Stimulated activated CD4-positive, alpha-beta T cell treated with anti-CD3 and anti-CD28 coated beads, Interleukin-2, amount 100 ng/mL, for 48 hours (primary cell): ENCODE results near the gene SLC24A4.

ENCODE experiments used
- DNase-seq, 2 donors: peaks; one replicate each; pipeline ENCODE4 v3.0.0-alpha.2; 2020

The SLC24A4 gene, protein sequence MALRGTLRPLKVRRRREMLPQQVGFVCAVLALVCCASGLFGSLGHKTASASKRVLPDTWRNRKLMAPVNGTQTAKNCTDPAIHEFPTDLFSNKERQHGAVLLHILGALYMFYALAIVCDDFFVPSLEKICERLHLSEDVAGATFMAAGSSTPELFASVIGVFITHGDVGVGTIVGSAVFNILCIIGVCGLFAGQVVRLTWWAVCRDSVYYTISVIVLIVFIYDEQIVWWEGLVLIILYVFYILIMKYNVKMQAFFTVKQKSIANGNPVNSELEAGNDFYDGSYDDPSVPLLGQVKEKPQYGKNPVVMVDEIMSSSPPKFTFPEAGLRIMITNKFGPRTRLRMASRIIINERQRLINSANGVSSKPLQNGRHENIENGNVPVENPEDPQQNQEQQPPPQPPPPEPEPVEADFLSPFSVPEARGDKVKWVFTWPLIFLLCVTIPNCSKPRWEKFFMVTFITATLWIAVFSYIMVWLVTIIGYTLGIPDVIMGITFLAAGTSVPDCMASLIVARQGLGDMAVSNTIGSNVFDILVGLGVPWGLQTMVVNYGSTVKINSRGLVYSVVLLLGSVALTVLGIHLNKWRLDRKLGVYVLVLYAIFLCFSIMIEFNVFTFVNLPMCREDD

DNA sequence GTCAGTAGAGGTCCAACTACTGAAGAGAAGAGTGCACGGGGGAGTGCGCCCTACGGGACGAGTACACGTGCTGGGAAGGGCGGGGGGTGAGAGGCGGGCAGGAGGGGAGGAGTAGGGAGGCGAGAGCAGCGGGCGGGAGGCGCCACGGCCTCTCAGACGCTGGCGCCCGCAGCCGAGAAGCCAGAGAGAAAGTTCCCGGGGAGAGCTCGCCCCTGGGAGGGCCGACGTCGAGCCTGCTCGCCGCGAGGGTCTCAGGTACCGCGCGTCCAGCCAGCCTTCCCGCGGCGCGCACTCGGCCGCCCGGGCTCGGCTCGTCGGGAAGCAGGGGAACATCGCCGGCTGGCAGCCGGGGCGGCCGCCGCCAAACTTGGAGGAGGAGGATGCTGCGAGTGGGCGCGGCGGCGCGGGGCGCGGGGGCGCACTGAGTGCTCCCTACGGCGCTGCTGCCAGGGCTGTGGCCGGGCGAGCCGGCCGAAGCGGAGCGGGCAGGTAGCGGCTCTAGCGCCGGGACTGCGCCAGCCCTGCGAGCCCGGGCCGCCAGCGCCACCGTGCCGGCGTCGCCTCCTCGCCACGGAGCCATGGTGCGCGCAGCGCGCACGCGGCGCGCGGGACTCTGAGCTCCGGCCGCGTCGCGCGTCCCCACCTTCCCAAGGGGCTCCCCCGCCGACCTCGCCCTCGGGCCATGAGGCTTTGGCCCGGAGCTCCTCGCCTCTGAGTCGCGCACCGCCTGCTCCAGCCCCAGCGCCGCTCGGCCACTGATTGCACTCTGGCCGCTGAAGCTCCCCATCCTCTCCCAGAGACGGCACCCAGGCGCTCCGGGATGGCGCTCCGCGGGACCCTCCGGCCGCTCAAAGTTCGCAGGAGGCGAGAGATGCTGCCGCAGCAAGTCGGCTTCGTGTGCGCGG lies at the start of gene SLC24A4:
Gene SLC24A4, plus strand, starts transcription at position 155 of the 905 bp plus-strand sequence. Its CDS starts 666 bp downstream, at position 821.
- DNase-seq = no peak

DNA sequence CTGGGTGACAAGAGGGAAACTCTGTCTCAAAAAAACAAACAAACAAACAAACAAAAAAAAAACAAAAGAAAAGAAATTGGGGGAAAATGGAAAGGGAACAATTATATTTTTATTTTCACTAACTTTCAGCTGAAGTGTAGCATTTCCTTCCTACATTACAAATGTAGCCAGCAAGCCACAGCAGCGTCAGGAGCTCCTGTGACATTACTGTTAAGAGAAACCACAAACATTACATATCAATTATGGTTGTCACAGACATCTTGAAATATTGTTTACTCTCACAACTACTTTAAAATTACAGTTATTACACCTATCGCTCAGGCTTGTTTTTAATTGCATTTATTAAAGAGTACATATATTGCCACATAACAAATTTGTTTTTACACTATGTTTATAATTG lies 49.8 kb upstream of the SLC24A4 start:
- no peak for DNase-seq

DNA sequence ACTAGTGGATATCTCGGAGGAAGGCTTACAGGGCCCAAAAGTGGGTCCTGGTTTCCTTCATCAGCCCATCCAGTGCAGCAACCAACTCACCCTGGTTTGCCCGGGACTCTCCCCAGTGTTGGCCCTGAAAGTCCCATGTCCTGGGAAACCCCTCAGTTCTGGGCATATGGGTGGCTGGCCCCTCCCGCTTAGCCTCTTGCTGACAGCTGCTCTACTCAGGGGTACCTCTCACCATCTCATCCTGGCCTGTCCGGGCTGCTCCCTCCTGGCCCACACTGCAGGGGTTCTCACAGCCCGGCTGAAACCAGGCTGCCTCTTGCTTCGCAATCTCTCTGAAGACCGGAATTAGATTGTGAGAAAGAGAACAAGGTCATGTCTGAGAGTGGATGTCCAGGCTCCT lies 48.9 kb upstream of the SLC24A4 start:
- no peak for DNase-seq

DNA sequence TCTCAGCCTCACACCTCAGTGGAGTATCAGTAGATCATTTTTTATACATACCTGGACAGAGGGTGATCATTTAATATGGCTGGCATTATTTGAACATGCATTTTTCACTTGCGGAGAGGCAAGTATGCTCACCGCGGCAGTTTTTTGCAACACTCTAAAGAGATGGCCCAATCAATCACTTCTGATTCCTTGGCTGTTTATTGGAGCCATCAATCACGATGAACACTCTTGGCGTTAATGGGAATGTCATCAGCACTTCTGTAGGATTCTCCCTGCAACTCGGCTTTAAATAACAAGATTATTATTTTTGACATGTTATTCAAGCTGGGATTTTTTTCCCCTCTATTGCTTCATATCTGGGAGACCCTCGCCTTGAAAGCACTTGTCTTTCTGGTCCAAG lies 46.9 kb upstream of the SLC24A4 start:
- DNase-seq = no peak

DNA sequence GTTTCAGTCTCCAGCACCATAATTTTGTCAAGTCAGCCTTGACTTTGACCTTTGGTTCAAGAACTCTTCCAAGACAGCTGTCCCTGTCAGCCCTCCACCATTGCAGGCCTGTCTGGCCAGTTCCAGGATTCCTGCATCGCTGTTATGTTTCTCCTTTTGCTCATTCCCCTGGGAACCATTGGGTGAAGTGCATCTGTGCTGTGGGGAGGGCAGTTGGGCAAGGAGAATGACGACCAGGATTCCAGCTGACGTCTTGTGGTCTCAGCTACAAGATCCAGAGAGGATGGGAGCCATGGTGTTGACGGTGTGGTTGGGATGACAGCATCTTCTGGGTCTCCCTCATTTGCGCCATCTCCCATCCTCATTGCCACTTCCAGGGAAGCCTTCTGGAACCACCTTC lies 45.9 kb upstream of the SLC24A4 start:
- DNase-seq = no peak

DNA sequence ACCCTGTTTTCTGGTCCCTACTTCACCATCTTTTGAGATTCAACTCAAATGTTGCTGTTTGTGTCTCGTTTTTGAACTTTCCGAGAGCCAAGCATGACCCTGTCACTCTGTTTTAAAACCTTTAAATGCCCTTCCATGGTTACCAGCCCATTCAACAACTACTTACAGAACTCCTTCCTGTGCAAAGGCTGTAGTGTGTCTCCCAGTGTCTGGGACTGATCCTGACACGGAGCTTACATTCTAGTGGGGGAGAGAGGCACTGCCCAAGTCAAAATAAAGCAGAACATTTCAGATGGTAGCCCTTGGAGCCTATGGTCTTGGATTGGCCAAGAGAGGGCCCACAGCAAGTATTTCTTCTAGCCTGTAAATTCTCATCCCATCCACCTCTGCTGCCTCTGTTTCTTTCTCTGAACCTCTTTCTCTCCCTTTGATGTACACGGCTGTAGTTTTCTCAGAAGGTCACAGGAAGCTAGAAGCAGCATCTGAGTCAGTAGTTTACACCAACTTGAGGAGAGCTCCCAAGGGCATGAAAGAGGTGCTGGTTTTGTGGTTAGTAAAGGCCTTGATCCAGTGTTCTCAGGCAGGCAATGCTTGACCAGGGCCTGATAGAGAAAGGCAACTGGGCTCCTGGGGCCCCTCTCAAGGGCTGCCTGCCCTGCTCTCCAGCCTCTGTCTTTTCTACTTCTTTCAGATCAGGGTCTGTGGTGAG lies 42.3 kb upstream of the SLC24A4 start:
- DNase-seq = no peak

DNA sequence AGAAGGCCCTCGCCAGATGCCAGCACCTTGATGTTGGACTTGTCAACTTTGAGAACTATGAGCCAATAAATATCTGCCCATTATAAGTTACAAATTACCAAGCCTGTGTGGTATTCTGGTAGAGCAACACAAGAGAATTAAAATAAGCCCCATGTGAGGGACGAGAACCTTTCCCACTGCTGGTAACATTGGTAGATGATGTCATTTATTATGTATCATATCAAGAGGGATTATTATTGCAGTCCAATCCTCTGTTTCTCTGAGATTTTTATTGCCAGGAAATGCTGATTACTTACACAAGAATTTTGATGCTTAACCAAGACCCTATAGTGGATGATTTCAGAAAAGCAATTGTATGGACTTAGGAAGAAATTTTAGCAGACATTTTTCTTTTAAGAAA lies 40.3 kb upstream of the SLC24A4 start:
- no peak for DNase-seq

DNA sequence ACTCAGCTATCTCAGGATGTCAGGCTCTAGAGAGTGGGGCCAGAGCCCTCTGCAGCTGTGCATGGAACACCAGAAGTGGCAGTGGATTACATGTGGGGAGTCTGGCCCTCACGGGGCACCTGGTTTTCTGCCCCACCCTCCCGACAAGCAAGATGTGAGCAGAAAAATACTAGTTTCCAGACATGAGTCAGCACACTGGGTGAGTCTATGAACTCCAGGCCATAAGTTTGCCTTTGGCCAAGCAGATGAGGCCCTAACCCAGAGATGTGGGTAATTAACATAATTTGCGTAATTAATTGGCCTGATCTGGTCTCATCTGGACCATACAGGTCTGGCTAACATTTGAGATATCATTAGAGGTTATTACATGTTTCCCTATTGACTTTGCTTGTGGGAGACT lies 37.7 kb upstream of the SLC24A4 start:
- DNase-seq = no peak

DNA sequence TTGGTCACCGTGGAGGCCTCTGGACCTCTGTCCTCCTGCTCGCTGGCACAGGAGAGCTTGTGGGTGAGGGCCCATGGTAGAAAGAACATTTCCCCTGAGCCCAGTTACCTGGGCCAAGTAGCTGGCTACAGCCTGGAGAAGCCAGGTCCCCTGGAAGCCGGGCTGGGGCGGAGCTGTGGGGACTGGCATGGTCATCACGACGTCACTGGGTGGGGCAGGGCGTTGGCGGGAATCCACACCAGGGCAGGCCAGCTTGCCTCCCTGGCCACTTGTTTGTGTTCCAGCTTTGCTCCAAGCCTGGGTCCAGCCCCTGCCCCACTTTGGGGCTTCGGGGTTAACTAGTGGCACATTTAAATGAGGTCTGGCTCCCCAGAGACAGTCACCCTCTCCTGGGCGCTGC lies 35.0 kb upstream of the SLC24A4 start:
- DNase-seq = no peak

DNA sequence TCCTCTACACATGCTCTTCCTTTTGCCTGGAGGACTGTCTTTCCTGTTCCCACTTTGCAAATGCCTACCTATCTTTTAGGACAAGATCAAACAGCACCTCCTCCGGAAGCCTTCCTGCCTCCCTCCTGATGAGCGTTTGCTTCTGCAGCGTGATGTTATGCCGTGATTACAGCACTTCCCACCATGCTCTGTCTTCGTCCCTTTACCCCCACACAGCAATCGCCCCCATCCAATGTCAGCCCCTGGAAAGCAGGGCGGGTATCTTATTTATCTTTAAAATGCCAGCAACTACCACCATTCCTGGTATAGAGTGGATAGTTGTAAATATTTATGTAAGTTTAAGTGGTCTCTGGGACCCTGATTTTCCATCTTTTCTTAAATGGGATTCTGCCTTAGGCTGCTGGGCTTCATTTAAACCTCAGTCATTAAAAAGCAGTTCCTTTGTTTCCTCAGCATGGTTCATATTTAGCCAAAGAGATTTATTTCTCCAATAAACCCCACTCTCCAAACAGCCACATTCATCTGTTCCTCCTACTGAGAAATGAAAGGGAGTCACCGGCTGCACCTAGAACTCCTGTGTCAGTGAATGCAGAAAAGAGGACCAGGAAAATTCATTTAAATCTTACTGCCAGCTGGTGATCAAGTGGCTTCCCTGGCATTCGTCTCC lies 33.8 kb upstream of the SLC24A4 start:
- no peak for DNase-seq

DNA sequence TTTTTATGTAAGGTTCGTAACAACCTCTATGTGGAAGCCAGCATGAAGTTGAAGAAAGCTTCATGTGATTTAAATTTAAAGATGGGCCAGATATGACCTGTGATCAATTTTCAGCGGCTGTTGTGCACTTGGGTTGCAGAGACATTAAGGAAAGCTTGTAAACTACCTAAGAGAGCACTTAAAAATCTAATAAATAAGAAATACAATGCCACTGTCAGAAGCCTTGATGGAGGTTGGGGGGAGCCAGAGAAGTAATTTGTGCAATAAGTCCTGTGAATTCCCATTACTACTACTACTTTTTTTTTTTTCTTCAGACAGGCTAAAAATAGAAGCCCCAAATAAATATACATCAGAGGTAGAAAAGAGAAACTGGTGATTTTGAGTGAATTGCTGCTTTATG lies 30.3 kb upstream of the SLC24A4 start:
- DNase-seq = no peak

DNA sequence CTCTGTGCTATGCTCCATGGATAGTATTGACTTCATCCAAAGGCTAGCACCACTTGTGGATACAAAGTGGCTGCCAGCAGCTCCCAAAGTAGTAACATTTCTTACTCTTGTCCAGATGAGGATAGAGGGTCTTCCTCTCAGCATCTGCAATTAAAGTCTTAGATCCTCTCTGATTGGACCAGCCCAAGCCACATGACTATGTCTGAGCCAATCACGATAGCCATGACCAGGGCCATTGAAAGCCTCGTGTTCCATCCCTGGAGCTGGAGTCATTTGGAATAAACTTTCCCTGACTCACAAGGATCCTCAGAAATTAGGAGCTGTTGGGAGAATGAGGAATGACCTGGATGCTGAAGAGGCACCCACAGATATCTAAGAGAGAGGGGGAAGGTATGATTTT lies 28.5 kb upstream of the SLC24A4 start:
- DNase-seq = no peak

DNA sequence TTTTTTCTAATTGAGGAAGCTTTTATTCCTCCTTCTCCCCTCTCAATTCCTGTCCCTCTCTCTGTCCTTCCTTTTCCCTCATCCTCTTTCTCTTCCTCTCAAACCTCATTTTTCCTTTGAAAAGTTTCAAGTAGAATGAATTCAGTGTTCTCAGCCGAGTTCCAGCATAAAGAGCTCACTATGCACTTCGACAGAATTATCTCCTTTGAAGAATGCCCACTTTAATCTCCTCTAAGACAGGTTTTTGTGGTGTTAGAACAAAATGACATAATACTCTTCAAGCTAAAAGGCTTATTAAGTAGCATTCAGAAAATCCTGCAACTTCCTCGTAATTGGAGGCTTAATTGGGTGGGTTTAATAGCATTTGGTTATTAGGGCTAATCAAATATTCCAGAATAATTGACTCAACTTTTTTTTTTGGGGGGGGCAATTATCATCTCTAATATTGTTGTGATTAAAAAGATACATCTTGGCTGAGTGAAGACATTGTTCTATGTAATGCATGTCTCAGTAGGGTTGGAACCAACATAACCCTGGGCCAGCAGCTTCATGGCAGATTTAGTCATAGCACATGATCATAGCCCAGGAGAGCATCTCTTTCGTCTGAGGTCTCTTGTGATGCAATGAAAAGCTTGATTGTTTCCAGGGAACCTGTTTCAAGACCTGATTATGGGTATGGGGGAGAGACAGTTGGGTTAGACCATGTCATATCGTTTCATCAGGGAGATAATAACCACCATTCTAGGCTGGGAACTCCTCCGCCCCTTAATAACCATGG lies 25.0 kb upstream of the SLC24A4 start:
- DNase-seq = no peak

DNA sequence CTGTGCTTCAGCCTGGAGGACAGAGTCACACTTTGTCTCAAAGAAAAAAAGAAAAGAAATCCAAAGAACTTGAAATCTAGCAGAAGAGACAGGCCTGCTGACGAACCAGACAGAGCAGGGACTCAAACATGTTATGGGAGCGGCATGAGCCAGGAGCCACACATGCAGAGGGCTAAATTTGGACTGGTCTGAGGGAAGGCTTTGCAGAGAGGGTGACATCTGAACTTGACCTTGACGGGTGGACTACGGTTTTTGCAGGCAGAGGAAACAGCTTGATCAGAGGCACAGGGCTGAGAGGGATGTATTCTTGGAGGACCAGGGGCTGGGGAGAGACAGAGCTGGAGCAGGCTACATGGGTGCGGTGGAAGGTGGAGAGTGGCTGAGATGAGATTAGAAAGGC lies 20.5 kb upstream of the SLC24A4 start:
- DNase-seq = no peak

DNA sequence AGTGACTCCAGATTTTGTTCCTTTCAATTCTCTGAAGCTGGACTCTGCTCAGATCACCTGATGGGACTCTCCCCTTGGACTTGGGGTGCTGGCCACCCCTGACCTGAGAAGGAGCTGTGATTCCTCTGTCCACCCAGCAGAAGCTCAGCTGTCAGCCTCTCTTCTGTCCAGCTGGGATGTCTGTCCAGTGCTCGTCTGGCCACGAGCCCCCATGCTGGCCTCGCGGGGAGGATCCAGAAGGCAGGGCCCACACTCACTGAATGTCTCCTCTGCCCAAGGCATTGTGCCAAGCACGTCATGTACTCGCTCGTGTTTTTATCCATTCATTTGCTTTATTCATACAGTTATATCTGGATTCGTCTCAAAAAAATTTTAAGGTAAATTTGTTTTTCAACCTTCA lies 14.2 kb upstream of the SLC24A4 start:
- DNase-seq = no peak

DNA sequence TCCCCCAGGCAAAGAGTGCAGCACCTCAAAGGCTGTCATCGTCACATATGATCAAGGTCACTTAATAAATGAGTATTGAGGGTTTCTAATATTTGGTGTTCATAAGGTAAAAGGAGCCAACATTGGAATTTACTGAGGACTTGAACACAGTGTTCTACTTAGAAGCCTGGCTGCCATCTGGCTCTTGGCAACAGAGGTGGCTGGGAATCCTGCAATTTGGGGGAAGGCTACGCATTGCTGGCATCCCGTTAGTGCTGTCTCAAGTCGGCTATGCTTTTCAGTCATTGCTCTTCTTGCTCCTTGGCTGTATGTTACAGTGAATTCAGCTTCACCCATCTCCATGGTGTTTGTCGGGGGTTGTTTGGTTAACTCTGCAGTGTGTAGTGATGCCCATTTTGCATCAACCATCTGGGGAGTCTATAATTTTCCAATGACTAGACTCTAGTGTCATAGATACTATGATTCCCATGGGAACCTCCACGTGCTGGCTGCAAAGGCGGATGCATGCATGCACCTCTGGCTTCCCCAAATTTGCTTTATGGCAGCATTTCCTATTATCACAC lies 12.9 kb upstream of the SLC24A4 start:
- DNase-seq = no peak

DNA sequence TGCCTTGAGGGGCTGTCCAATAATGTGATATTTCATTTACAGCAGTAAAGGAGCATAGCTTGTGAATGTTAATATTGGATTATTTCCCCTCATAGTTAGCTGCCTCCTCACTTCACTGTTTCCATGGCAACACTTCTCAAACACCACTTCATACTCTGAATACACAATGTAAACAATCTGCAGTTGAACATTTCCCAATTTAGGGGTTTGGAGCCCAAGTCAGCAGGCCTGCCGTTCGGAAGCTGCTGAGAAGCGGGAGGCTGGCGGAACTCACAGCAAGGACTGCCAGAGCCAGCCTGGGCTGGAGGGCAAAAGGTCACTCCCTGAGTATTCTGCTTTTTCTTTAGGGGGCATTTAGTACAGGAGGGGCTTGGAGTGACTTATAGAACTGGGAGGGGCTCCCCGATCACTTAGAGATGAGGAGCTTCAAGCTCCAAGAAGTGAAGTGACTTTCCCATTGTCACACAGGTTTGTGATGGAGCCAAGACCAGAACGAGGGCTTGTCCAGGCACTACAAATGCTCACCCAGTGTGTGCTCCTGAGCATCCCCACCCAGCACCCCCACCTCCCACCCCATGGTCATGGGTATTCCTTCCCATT lies 12.1 kb upstream of the SLC24A4 start:
- DNase-seq = no peak

DNA sequence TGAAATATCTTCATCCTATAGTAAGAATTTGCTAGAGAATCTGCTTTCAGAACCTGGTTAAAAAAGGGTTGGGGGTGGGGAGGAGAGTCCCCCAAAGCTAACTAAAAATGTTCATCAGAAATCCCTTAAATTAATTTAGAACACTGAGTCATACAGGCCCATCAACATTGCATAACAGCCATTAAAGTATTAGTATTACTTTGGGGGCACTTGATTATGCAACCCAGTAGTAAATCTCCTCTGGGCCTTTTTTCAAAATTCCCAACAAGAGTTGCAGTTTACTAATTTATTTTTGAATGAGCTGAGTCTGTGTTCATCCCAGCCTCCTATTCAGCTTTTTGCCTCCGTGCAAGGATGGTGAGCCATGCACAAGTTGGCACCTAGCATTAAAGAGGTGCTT lies 8.8 kb upstream of the SLC24A4 start:
- no peak for DNase-seq

DNA sequence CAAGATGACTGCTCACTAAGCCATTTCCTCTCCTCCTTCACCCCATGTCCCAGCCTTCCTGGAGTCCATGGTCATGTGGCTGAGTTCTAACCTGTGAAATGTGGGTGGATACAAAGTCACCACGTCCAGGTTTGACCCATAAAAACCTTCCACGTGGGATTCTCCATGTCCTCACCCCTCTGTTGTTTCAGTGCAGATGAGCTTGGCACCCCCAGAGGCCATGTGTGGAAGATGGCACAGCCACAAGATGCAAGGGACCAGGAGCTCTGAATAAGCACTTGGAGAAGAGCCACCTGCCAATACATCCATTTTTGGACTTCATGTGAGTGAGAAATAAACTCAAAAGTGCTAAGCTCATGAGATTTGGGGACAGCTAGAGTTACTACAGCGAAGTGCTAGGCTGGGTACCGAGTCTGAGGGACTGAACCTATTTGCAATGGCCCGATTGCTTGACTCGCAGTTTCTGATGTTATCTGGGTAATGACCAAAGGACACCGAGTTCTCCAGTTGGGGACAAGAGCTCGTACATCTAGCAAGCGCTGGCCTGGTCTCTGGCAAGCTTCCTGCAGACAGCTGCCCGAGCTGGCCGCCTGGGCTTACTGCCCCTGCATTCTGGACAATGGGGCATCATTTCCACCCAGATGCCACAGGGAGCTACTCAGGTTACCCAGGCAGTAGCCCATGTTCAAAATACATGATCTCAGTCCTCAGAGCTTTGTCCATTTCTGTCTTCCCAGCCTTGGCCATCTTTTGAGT lies 7.7 kb upstream of the SLC24A4 start:
- DNase-seq = no peak

DNA sequence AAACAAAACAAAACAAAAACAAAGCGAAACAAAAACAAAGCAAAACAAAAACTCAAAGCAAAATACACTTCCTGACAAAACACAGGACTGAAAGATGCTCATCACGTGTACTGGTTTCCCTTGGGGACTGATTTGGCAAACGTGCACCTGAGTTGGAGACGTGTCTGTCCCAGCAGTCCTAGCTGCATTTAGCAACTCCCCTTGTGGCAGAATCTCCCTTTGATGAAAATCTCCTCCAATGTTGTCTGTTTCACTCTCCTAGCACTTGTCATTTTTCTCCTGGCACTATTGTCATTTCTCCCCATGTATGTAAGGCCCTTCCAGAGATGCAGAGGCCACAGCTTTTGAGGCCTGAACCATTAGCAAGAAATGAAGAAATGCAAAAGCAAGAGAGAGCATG lies 6.8 kb upstream of the SLC24A4 start:
- no peak for DNase-seq
